Islet of Langerhans (tissue), 1 donor: Measurements from ENCODE around the gene ALX1.
"Not testable (repeated sequence)": the region's sequence is repeated elsewhere in the genome, so short reads cannot be mapped to it uniquely, and the experiment has no call there.

Experiments used
- FAIRE-seq: peaks from one replicate; lab custom pipeline; 2011; peaks lifted over from hg19 to GRCh38; lab: Jason Lieb, UNC

Gene ALX1

GRCh38 chr12:85301051-85301450 is 21.0 kb downstream of the ALX1 start:
- no peak for FAIRE-seq

DNA sequence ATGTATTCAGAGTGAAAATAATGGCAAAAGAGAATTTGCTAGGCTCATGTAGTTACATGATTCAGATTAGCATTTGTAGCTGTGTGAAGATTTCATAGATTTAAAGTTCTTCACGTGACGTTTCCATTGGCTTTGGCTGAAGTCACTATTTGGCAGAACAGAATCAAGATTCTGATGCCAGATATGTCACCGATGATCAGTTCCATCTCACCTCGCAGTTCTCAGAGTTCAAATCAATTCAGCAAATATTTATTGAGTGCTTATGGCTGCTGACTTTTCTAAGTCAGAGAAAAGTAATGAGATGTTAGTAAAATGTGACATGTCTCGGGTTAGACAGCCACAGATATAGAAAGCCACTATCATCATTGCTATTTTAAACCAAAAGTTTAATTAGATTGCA is 28.4 kb downstream of the ALX1 start:
- no peak for FAIRE-seq

DNA sequence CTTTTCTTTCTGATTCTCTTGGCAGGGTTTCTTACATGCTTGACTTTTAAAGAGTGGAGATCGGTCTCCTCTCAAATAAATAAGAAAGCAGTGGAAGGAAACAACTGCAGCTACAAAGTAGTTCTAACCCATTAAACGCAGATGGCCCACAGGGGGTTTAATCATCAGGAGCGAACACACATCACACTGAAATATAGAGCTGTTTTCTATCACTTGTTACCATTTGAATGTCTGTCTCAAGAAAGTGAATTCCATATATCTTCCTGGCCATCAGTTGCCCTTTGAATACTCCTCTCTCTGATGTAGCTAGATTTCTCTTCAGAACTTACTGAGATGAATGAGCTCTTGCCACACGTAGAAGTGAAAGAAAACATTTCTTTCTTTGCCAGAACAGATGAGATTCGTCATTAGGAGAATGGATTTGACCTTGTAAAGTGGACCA is 29.1 kb downstream of the ALX1 start:
- FAIRE-seq: no peak

DNA sequence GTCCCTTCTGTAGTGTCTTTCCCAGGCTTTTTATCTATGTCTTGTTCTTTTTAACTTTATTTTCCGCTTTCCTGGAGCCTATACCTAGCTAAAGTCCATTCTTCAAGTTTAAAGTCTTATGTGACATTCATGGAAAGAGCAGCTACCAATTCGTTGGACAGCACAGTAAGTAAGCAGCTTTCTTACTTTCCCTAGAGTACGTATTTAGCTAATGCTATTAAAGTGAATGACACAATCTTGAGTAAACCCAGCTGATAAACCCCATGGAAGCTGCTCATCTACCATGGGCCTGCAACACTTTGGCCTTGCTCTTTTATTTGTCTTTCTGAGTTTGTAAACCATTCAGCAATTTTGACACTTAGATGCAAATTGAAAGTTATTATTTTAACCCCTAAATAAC is 30.0 kb downstream of the ALX1 start:
- no peak for FAIRE-seq

- no peak for FAIRE-seq
Measured at GRCh38 chr12:85310456-85311076, 30.5 kb downstream of the ALX1 start.

GRCh38 chr12:85317866-85318636 is 38.0 kb downstream of the ALX1 start:
- FAIRE-seq: not testable (repeated sequence)

DNA sequence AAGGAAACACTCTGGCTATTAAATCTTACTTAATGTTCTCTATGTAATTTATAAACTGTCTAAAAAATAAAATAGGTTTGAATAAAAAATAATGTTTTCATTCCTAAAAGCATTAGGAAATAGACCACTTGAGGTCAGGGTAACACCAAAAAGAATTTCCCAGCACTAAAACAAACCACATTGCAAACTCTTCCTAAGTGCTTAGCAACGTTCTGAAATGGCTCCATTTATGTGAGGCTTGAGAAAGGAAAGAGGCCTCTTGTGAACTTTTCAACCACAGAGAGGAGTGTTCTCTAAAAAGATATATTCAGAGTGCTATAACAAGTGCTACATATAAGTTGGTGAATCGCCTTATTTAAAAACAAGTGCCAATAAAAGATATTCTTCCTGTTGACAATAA is 42.7 kb downstream of the ALX1 start:
- peak; percentile 87 for FAIRE-seq

GRCh38 chr12:85325442-85325841 is 45.4 kb downstream of the ALX1 start:
- FAIRE-seq: no peak

DNA sequence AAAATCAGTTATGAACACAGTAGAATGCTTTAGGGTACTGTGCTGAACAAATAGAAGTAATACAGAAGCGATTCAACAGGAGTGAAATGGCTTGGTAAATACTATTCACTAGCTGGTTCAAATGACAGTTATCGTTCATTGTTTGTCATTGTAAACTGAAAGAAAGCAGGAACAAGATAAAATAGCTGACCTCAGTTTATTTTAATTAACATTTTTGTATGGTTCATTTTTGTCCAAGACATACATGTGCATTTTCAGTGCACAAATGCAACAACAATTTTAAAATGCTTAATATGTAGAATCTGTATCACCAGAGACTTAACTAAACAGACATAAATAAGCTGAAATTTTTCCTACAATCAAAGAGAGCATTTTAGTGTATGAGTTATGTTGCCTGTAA is 49.9 kb downstream of the ALX1 start:
- no peak for FAIRE-seq

- no peak for FAIRE-seq
Measured at GRCh38 chr12:85348779-85349178, 68.8 kb downstream of the ALX1 start.

GRCh38 chr12:85350356-85350755 is 70.3 kb downstream of the ALX1 start:
- FAIRE-seq: no peak
